PFSK-1 (cell line): ENCODE results near the gene PPIC.

ENCODE experiments used
- FOXP2 ChIP-seq: optimal IDR thresholded peaks from 2 replicates; pipeline ENCODE3; 2011; ENCODE audit warnings: borderline replicate concordance, control low read depth, inconsistent platforms; ENCODE audit not compliant: insufficient read depth; ENCODE audit errors: extremely low read length, extremely low read depth
- POLR2AphosphoS5 ChIP-seq: IDR thresholded peaks from 2 replicates; pipeline ENCODE4 v1.6.1; 2012; ENCODE audit warnings: low read depth, mild to moderate bottlenecking, control low read depth, low read length, moderate library complexity
- TAF1 ChIP-seq: IDR thresholded peaks from 2 replicates; pipeline ENCODE4 v1.6.1; 2012; ENCODE audit warnings: low read length, control low read depth, borderline replicate concordance; ENCODE audit not compliant: insufficient read depth
- TF ChIP-seq, protein P1 (sequence below), 2 experiments: IDR thresholded peaks; 2 replicates each; pipeline versions ENCODE4 v1.6.1 to v1.8.0; 2011 to 2012; ENCODE audit warnings: low read depth in 2 of 2, low read length in 2 of 2, control low read depth in 1 of 2, inconsistent platforms in 1 of 2, mild to moderate bottlenecking in 1 of 2, moderate library complexity in 1 of 2; ENCODE audit not compliant: insufficient read depth in 1 of 2

DNA sequence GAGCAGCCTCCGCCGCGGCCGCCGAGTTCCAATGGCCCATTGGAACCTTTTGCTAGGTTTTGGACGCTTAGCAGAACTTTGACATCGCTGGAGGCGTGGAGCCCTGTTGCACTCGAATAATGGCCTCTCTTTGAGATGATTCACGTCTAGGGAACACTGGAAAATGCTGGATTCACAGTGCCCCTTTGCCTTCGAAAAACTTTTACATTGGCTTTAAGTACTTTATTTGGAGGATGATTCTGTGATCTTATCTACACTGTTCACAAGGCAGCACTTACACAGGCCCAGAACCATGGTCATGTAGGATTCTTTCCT lies 536 bp upstream of the PPIC start:
- TF ChIP-seq, protein P1, sequence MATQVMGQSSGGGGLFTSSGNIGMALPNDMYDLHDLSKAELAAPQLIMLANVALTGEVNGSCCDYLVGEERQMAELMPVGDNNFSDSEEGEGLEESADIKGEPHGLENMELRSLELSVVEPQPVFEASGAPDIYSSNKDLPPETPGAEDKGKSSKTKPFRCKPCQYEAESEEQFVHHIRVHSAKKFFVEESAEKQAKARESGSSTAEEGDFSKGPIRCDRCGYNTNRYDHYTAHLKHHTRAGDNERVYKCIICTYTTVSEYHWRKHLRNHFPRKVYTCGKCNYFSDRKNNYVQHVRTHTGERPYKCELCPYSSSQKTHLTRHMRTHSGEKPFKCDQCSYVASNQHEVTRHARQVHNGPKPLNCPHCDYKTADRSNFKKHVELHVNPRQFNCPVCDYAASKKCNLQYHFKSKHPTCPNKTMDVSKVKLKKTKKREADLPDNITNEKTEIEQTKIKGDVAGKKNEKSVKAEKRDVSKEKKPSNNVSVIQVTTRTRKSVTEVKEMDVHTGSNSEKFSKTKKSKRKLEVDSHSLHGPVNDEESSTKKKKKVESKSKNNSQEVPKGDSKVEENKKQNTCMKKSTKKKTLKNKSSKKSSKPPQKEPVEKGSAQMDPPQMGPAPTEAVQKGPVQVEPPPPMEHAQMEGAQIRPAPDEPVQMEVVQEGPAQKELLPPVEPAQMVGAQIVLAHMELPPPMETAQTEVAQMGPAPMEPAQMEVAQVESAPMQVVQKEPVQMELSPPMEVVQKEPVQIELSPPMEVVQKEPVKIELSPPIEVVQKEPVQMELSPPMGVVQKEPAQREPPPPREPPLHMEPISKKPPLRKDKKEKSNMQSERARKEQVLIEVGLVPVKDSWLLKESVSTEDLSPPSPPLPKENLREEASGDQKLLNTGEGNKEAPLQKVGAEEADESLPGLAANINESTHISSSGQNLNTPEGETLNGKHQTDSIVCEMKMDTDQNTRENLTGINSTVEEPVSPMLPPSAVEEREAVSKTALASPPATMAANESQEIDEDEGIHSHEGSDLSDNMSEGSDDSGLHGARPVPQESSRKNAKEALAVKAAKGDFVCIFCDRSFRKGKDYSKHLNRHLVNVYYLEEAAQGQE (IDR thresholded peaks at IDR 0.05; ENCODE audit: insufficient read depth in 1 of 2, low read depth in 2 of 2, low read length in 2 of 2) = no peak
- no peak for TF ChIP-seq POLR2AphosphoS5
- no peak for TF ChIP-seq TAF1
- TF ChIP-seq FOXP2 = no peak
